HepG2 (cell line): Measurements from ENCODE around the gene SARS2. TPM values are rescaled to one million over a fixed set of nuclear protein-coding genes. Genes with fewer than 3 reads are reported as not detected.

ENCODE experiments used
- ATAC-seq: fragments of 200-7000 bp; cut with Tn5 transposase; 3 replicates; pipeline ENCODE4 v1.9.1; 2020; ENCODE audit warnings: mild to moderate bottlenecking, moderate library complexity
- BruUV-seq: library from RNA; stranded (reverse); fragments of 400-500 nt; replicated peaks from 2 replicates; lab custom pipeline; 2021; lab: Mats Ljungman, UMichigan
- CTCF ChIA-PET: fragments of 300-600 bp; formaldehyde crosslinking; extraction: SDS; loops from one replicate; lab custom pipeline; 2021; ENCODE audit warnings: low total read pairs, inconsistent platforms, low intra/inter-chr PET ratio; lab: Yijun Ruan, JAX
- POLR2A ChIA-PET: fragments of 350-600 bp; sonication (Branson Sonifier 250); formaldehyde crosslinking; loops from one replicate; lab custom pipeline; 2020; ENCODE audit warnings: antibody characterized with exemption, inconsistent platforms; lab: Yijun Ruan, JAX
- DNase-seq: peaks from one replicate; pipeline ENCODE4 v3.0.0-alpha.2; 2015; ENCODE audit warnings: low spot score
- FAIRE-seq: peaks from 3 replicates; lab custom pipeline; 2011; peaks lifted over from hg19 to GRCh38; lab: Jason Lieb, UNC
- H2AFZ ChIP-seq: one replicate; pipeline ENCODE4 v1.6.1; 2011; ENCODE audit warnings: low read length, inconsistent platforms
- H3K27ac ChIP-seq: fragments of 300-600 bp; 3 replicates; pipeline ENCODE4 v1.8.0; 2011; ENCODE audit warnings: mixed run types, mild to moderate bottlenecking, mixed read lengths, low read length, inconsistent platforms; ENCODE audit not compliant: insufficient read depth; ENCODE audit errors: extremely low read length
- H3K27me3 ChIP-seq, 2 experiments: fragments of 200-600 bp in 1 of 2; 2 replicates in 1 of 2; 3 replicates in 1 of 2; pipeline versions ENCODE4 v1.6.0 to v1.8.0; 2011; ENCODE audit warnings: low read length in 2 of 2, mild to moderate bottlenecking in 2 of 2, moderate library complexity in 2 of 2, inconsistent platforms in 1 of 2; ENCODE audit not compliant: insufficient read depth in 2 of 2, control insufficient read depth in 1 of 2
- H3K36me3 ChIP-seq, 2 experiments: fragments of 200-600 bp in 1 of 2; replicated peaks in 1 of 2; 2 replicates in 1 of 2; 3 replicates in 1 of 2; pipeline versions ENCODE4 v1.5.1 to v1.8.0; 2011; ENCODE audit warnings: low read length in 2 of 2, inconsistent platforms in 1 of 2; ENCODE audit not compliant: insufficient read depth in 2 of 2, control insufficient read depth in 1 of 2
- H3K4me1 ChIP-seq: 2 replicates; pipeline ENCODE4 v1.5.1; 2012; ENCODE audit warnings: low read length, inconsistent platforms; ENCODE audit not compliant: insufficient read depth
- H3K4me2 ChIP-seq: 2 replicates; pipeline ENCODE4 v1.6.0; 2011; ENCODE audit warnings: low read depth, low read length, inconsistent platforms
- H3K4me3 ChIP-seq, 3 experiments: fragments of 200-600 bp in 1 of 3; sonication (generic), shearing (Covaris generic) in 1 of 3; replicated peaks in 1 of 3; 2 replicates each; pipeline ENCODE4 v1.5.1; 2011 to 2016; ENCODE audit warnings: low read length in 3 of 3, inconsistent platforms in 2 of 3, low read depth in 2 of 3, mild to moderate bottlenecking in 2 of 3, control low read depth in 1 of 3, mixed read lengths in 1 of 3; ENCODE audit not compliant: insufficient read depth in 1 of 3
- H3K79me2 ChIP-seq: one replicate; pipeline ENCODE4 v1.6.1; 2011; ENCODE audit warnings: low read length, inconsistent platforms; ENCODE audit not compliant: insufficient read depth
- H3K9ac ChIP-seq: 2 replicates; pipeline ENCODE4 v1.6.0; 2011; ENCODE audit warnings: mild to moderate bottlenecking, low read depth, low read length, inconsistent platforms; ENCODE audit not compliant: insufficient read depth
- H3K9me3 ChIP-seq: 2 replicates; pipeline ENCODE4 v1.5.1; 2012; ENCODE audit warnings: mild to moderate bottlenecking, low read length
- H4K20me1 ChIP-seq: 2 replicates; pipeline ENCODE4 v1.6.0; 2011; ENCODE audit warnings: inconsistent platforms, mild to moderate bottlenecking, low read length, moderate library complexity; ENCODE audit not compliant: insufficient read depth
- EEA1 ChIP-seq: sonication (generic); formaldehyde crosslinking; IDR thresholded peaks from 2 replicates; pipeline ENCODE4 v1.5.1; 2020; ENCODE audit warnings: mild to moderate bottlenecking, missing genetic modification reagents, borderline replicate concordance
- FOSL2 ChIP-seq: sonication (generic); formaldehyde crosslinking; IDR thresholded peaks from 2 replicates; pipeline ENCODE4 v1.4.0; 2020; ENCODE audit warnings: missing genetic modification reagents
- FOXJ3 ChIP-seq: sonication (generic); formaldehyde crosslinking; IDR thresholded peaks from 2 replicates; pipeline ENCODE4 v1.4.0; 2020; ENCODE audit warnings: missing genetic modification reagents, mild to moderate bottlenecking, borderline replicate concordance
- GLMP ChIP-seq: sonication (generic); formaldehyde crosslinking; IDR thresholded peaks from 2 replicates; pipeline ENCODE4 v1.9.0; 2021; ENCODE audit warnings: missing genetic modification reagents, mild to moderate bottlenecking, borderline replicate concordance
- IKZF1 ChIP-seq: fragments of 450-650 bp; IDR thresholded peaks from 2 replicates; pipeline ENCODE4 v1.7.1; 2016
- MATR3 ChIP-seq: sonication (generic); formaldehyde crosslinking; IDR thresholded peaks from 2 replicates; pipeline ENCODE4 v1.4.0; 2020; ENCODE audit warnings: missing genetic modification reagents
- MBD4 ChIP-seq: IDR thresholded peaks from 2 replicates; pipeline ENCODE4 v1.6.1; 2012; ENCODE audit warnings: low read length, inconsistent platforms, borderline replicate concordance
- SALL1 ChIP-seq: sonication (generic); formaldehyde crosslinking; IDR thresholded peaks from 2 replicates; pipeline ENCODE4 v1.8.0; 2022; ENCODE audit warnings: mild to moderate bottlenecking, missing genetic modification reagents
- SIN3B ChIP-seq: fragments of 150-350 bp; IDR thresholded peaks from 2 replicates; pipeline ENCODE4 v1.6.1; 2014; ENCODE audit warnings: low read length
- SMARCE1 ChIP-seq: fragments of 450-650 bp; IDR thresholded peaks from 2 replicates; pipeline ENCODE4 v1.6.1; 2017; ENCODE audit warnings: borderline replicate concordance
- TBX3 ChIP-seq: fragments of 450-650 bp; IDR thresholded peaks from 2 replicates; pipeline ENCODE4 v1.6.1; 2017; ENCODE audit warnings: antibody characterized with exemption, mild to moderate bottlenecking, inconsistent platforms, borderline replicate concordance
- ZFP36 ChIP-seq: fragments of 150-350 bp; IDR thresholded peaks from 2 replicates; pipeline ENCODE4 v1.6.1; 2018; ENCODE audit warnings: borderline replicate concordance, low read length, low read depth; ENCODE audit not compliant: partially characterized antibody
- ZFP37 ChIP-seq: sonication (generic); formaldehyde crosslinking; IDR thresholded peaks from 2 replicates; pipeline ENCODE4 v1.4.0; 2020; ENCODE audit warnings: missing genetic modification reagents, borderline replicate concordance
- ZNF256 ChIP-seq: sonication (generic); formaldehyde crosslinking; conservative IDR thresholded peaks from 2 replicates; pipeline ENCODE4 v1.4.0; 2020; ENCODE audit warnings: missing genetic modification reagents
- ZNF597 ChIP-seq: sonication (generic); formaldehyde crosslinking; IDR thresholded peaks from 2 replicates; pipeline ENCODE4 v1.5.0; 2020; ENCODE audit warnings: missing genetic modification reagents
- ZNF713 ChIP-seq: sonication (generic); formaldehyde crosslinking; IDR thresholded peaks from 2 replicates; pipeline ENCODE4 v1.4.0; 2020; ENCODE audit warnings: mild to moderate bottlenecking, missing genetic modification reagents
- ZNF839 ChIP-seq: sonication (generic); formaldehyde crosslinking; IDR thresholded peaks from 2 replicates; pipeline ENCODE4 v1.4.0; 2020; ENCODE audit warnings: missing genetic modification reagents, mild to moderate bottlenecking, borderline replicate concordance
- ZNF850 ChIP-seq: sonication (generic); formaldehyde crosslinking; conservative IDR thresholded peaks from 2 replicates; pipeline ENCODE4 v1.9.0; 2021; ENCODE audit warnings: mild to moderate bottlenecking, missing genetic modification reagents
- WGBS: methylation state at CpG from one replicate; pipeline ENCODE4 v1.1.6; 2017; ENCODE audit warnings: low lambda C conversion rate; 5-methylcytosine and 5-hydroxymethylcytosine counted together
- in situ Hi-C: cut with HindIII; loops from 2 replicates; pipeline ENCODE4 v1.10.0; 2017; ENCODE audit warnings: low pct_unique_long_range_greater_than_20kb; ENCODE audit not compliant: extremely low pct_ligation_motif_present
- intact Hi-C: fragments of 100-400 bp; cut with micrococcal nuclease; formaldehyde crosslinking; loops from one replicate; pipeline ENCODE4 v1.10.0; 2022; ENCODE audit not compliant: unreplicated experiment
- polyA plus RNA-seq, 8 experiments: library from polyadenylated mRNA; depleted of rRNA in 3 of 8; stranded (reverse) in 7 of 8; unstranded in 1 of 8; fragments of >200 nt; fragmentation: Illumina TruSeq in 4 of 8; extraction: Trizol in 4 of 8; gene quantifications; 2 replicates each; pipeline versions ENCODE4 v1.2.1 to v1.2.3, GENCODE V29; 2011 to 2016; ENCODE audit warnings: low read depth in 4 of 8, missing spikeins in 1 of 8, mixed read lengths in 1 of 8; ENCODE audit not compliant: insufficient read depth in 1 of 8
- total RNA-seq, 5 experiments: library from RNA; depleted of rRNA; stranded (reverse); fragments of >200 nt; fragmentation: Illumina TruSeq; extraction: Trizol; gene quantifications; 2 replicates each; pipeline ENCODE4 v1.2.3, GENCODE V29; 2016; ENCODE audit warnings: low read depth in 1 of 5

The SARS2 gene
- total and polyA plus RNA-seq, 2 of the 13 experiments (the other 11 are each of a cell fraction or from before 2014, with no cell fraction given): 40.0 to 48.6 TPM

- CTCF ChIA-PET: no interaction called here
- Histone ChIP-seq H2AFZ (no peak overlapping the region), H3K4me3 (no peak overlapping the region), H3K27ac (no peak overlapping the region), H3K79me2 (peaks cover 31% of the 10 kb centered on the region), H3K4me1 (peaks cover 34% of the 10 kb centered on the region), H3K27me3 (no peaks in the 10 kb centered on the region), H4K20me1 (no peaks in the 10 kb centered on the region; the same call in 1 of the 2 replicates), H3K36me3 (peaks cover 14 to 24% of the 10 kb centered on the region in 2 experiments), H3K9ac (no peak overlapping the region), H3K4me2 (no peak overlapping the region), H3K9me3 (no peaks in the 10 kb centered on the region)
- intact Hi-C loops: no loop called here
- in situ Hi-C loops: no loop called here
- DNase-seq (no peak), FAIRE-seq (no peak), ATAC-seq (no peak)
- BruUV-seq: no TSS peak
- POLR2A ChIA-PET: no interaction called here
- WGBS: 93% methylated on average over 4 of the region's 4 CpGs
- TF ChIP-seq EEA1 (CRISPR knock-in tag) (no peak), ZFP36 (peak; percentile 9)
Observed at GRCh38 chr19:38928391-38929001, 2.1 kb downstream of the SARS2 start.

- in situ Hi-C loops: loop anchor here (25.0 kb wide), 1 partner anchor 187 kb away; the partner anchor contains the start of gene CAPN12
- CTCF ChIA-PET: no interaction called here
Observed at GRCh38 chr19:38924388-38924787, 6.2 kb downstream of the SARS2 start.

More at GRCh38 chr19:38924388-38924787, 6.2 kb downstream of the SARS2 start:
- BruUV-seq: no TSS peak
- Histone ChIP-seq H2AFZ (no peak overlapping the region), H3K27ac (no peak overlapping the region), H3K9me3 (no peaks in the 10 kb centered on the region), H3K27me3 (no peaks in the 10 kb centered on the region), H3K36me3 (peaks cover 15 to 37% of the 10 kb centered on the region in 2 experiments), H3K4me3 (no peak overlapping the region), H4K20me1 (no peaks in the 10 kb centered on the region), H3K9ac (no peak overlapping the region), H3K4me1 (peaks cover 7% of the 10 kb centered on the region), H3K79me2 (peaks cover 13% of the 10 kb centered on the region), H3K4me2 (no peak overlapping the region)
- TF ChIP-seq ZFP37 (CRISPR knock-in tag): no peak
- TF ChIP-seq ZNF256: no peak
- no peak for TF ChIP-seq SMARCE1
- TF ChIP-seq TBX3: no peak
- no peak for TF ChIP-seq ZNF839 (CRISPR knock-in tag)
- no peak for TF ChIP-seq SIN3B
- TF ChIP-seq FOSL2 (CRISPR knock-in tag): no peak
- no peak for TF ChIP-seq ZNF713 (CRISPR knock-in tag)
- TF ChIP-seq IKZF1: no peak
- no peak for TF ChIP-seq FOXJ3 (CRISPR knock-in tag)
- TF ChIP-seq SALL1 (CRISPR knock-in tag): no peak
- no peak for TF ChIP-seq ZNF850 (CRISPR knock-in tag)
- TF ChIP-seq ZNF597: no peak
- TF ChIP-seq MATR3 (CRISPR knock-in tag): no peak
- TF ChIP-seq MBD4: no peak
- TF ChIP-seq GLMP (CRISPR knock-in tag): no peak
- FAIRE-seq (no peak), DNase-seq (no peak), ATAC-seq (no peak)
- POLR2A ChIA-PET: no interaction called here
- WGBS: 98% methylated on average over 7 of the region's 7 CpGs
- intact Hi-C loops: no loop called here
